HCT116 (cell line): ENCODE measurements around the gene CTXN3. TPM values are rescaled to one million over a fixed set of nuclear protein-coding genes. Genes with fewer than 3 reads are reported as not detected.

Source experiments
- ATAC-seq: fragments of 200-7000 bp; cut with Tn5 transposase; 2 replicates; pipeline ENCODE4 v1.9.1; 2020; ENCODE audit warnings: mild to moderate bottlenecking, moderate library complexity
- BruUV-seq: library from RNA; stranded (reverse); fragments of 400-500 nt; replicated peaks from 2 replicates; lab custom pipeline; 2021; lab: Mats Ljungman, UMichigan
- CTCF ChIA-PET: fragments of 300-600 bp; sonication (Branson Sonifier 250); formaldehyde crosslinking; loops from one replicate; lab custom pipeline; 2021; ENCODE audit warnings: antibody characterized with exemption; lab: Charles Lee
- POLR2A ChIA-PET: fragments of 300-600, 350-600 bp; sonication (Branson Sonifier 250); formaldehyde crosslinking; loops from one replicate; lab custom pipeline; 2021; ENCODE audit warnings: antibody characterized with exemption; lab: Charles Lee
- RAD21 ChIA-PET, 2 experiments: fragments of 300-600 bp; sonication (Branson Sonifier 250); formaldehyde crosslinking; loops; one replicate each; lab custom pipeline; 2023; ENCODE audit warnings: low total read pairs in 2 of 2; ENCODE audit not compliant: uncharacterized antibody in 2 of 2, unreplicated experiment in 2 of 2, low non-redundant PET in 1 of 2; lab: Charles Lee
- DNase-seq: peaks from one replicate; pipeline ENCODE4 v3.0.0-alpha.2; 2010; ENCODE audit warnings: low read depth, low spot score
- H2AFZ ChIP-seq: fragments of 200-600 bp; shearing (Covaris generic), sonication (generic); 2 replicates; pipeline ENCODE4 v1.6.1; 2017; ENCODE audit warnings: low read depth, mixed run types, mixed read lengths, antibody characterized with exemption, low read length; ENCODE audit not compliant: poor library complexity, severe bottlenecking
- H3K27ac ChIP-seq: 2 replicates; pipeline ENCODE4 v1.5.1; 2012; ENCODE audit warnings: low read depth, low read length
- H3K27me3 ChIP-seq: fragments of 200-600 bp; sonication (generic); 2 replicates; pipeline ENCODE4 v1.6.1; 2016; ENCODE audit warnings: mixed run types, low read length, mixed read lengths; ENCODE audit not compliant: insufficient read depth
- H3K36me3 ChIP-seq, 2 experiments: fragments of 200-500 bp in 1 of 2; fragments of 200-600 bp in 1 of 2; sonication (Bioruptor generic) in 1 of 2; sonication (generic) in 1 of 2; 2 replicates each; pipeline versions ENCODE4 v1.5.1 to v1.6.1; 2014 to 2016; ENCODE audit warnings: low read length in 2 of 2, inconsistent platforms in 1 of 2, mixed read lengths in 1 of 2, mixed run types in 1 of 2; ENCODE audit not compliant: insufficient read depth in 2 of 2, control insufficient read depth in 1 of 2
- H3K4me1 ChIP-seq, 2 experiments: fragments of 200-600 bp in 1 of 2; sonication (generic) in 1 of 2; 2 replicates each; pipeline versions ENCODE4 v1.5.1 to v1.6.1; 2012 to 2017; ENCODE audit warnings: low read length in 2 of 2, inconsistent platforms in 1 of 2, mild to moderate bottlenecking in 1 of 2, mixed read lengths in 1 of 2, mixed run types in 1 of 2, moderate library complexity in 1 of 2; ENCODE audit not compliant: insufficient read depth in 2 of 2, control insufficient read depth in 1 of 2
- H3K4me2 ChIP-seq: fragments of 200-600 bp; sonication (generic); 2 replicates; pipeline ENCODE4 v1.6.1; 2017; ENCODE audit warnings: mixed run types, low read length, mixed read lengths
- H3K4me3 ChIP-seq, 2 experiments: fragments of 200-600 bp in 1 of 2; sonication (generic) in 1 of 2; replicated peaks in 1 of 2; 2 replicates each; pipeline ENCODE4 v1.5.1; 2011 to 2016; ENCODE audit warnings: low read length in 2 of 2, control low read depth in 1 of 2, low read depth in 1 of 2, mild to moderate bottlenecking in 1 of 2, mixed read lengths in 1 of 2, mixed run types in 1 of 2
- H3K79me2 ChIP-seq: fragments of 200-600 bp; sonication (generic); 2 replicates; pipeline ENCODE4 v1.6.1; 2017; ENCODE audit warnings: mild to moderate bottlenecking, mixed run types, low read length, moderate library complexity, mixed read lengths; ENCODE audit not compliant: insufficient read depth
- H3K9ac ChIP-seq: fragments of 200-600 bp; sonication (generic); 2 replicates; pipeline ENCODE4 v1.6.1; 2016; ENCODE audit warnings: low read length, mixed read lengths
- H3K9me2 ChIP-seq: fragments of 200-600 bp; sonication (generic), shearing (Covaris generic); 2 replicates; pipeline ENCODE4 v1.6.1; 2017; ENCODE audit warnings: mixed run types, mild to moderate bottlenecking, moderate library complexity; ENCODE audit not compliant: insufficient read depth
- H3K9me3 ChIP-seq, 2 experiments: fragments of 200-500 bp in 1 of 2; fragments of 200-600 bp in 1 of 2; sonication (Bioruptor generic) in 1 of 2; sonication (generic) in 1 of 2; 2 replicates each; pipeline ENCODE4 v1.6.1; 2014 to 2017; ENCODE audit warnings: low read length in 2 of 2, mixed read lengths in 2 of 2, inconsistent platforms in 1 of 2, low read depth in 1 of 2, mild to moderate bottlenecking in 1 of 2, mixed run types in 1 of 2, moderate library complexity in 1 of 2; ENCODE audit not compliant: control insufficient read depth in 1 of 2, insufficient read depth in 1 of 2
- H4K20me1 ChIP-seq: fragments of 200-600 bp; sonication (generic), shearing (Covaris generic); 2 replicates; pipeline ENCODE4 v1.6.1; 2017; ENCODE audit warnings: mixed run types, mild to moderate bottlenecking, moderate library complexity; ENCODE audit not compliant: insufficient read depth
- EZH2phosphoT487 ChIP-seq: fragments of 200-600 bp; IDR thresholded peaks from 2 replicates; pipeline ENCODE4 v1.6.1; 2018; ENCODE audit warnings: antibody characterized with exemption, borderline replicate concordance
- FOSL1 ChIP-seq: IDR thresholded peaks from 2 replicates; pipeline ENCODE4 v1.6.1; 2012; ENCODE audit warnings: low read depth
- MAX ChIP-seq: IDR thresholded peaks from 2 replicates; pipeline ENCODE4 v1.6.1; 2012
- POLR2A ChIP-seq: IDR thresholded peaks from 2 replicates; pipeline ENCODE4 v1.7.0; 2011; ENCODE audit warnings: borderline replicate concordance; ENCODE audit not compliant: insufficient read depth, insufficient read length; ENCODE audit errors: extremely low read depth
- POLR2AphosphoS5 ChIP-seq: IDR thresholded peaks from 2 replicates; pipeline ENCODE4 v1.6.1; 2011; ENCODE audit warnings: mild to moderate bottlenecking, low read depth, low read length, moderate library complexity
- SIN3A ChIP-seq: IDR thresholded peaks from 2 replicates; pipeline ENCODE4 v1.6.1; 2012; ENCODE audit warnings: low read depth
- TCF7L2 ChIP-seq: IDR thresholded peaks from 2 replicates; pipeline ENCODE4 v1.7.0; 2011; ENCODE audit warnings: borderline replicate concordance, inconsistent platforms; ENCODE audit not compliant: insufficient read depth, insufficient read length; ENCODE audit errors: extremely low read depth
- ZNF274 ChIP-seq: fragments of 200-500 bp; sonication (Bioruptor generic); IDR thresholded peaks from 2 replicates; pipeline ENCODE4 v1.6.1; 2014; ENCODE audit warnings: mild to moderate bottlenecking, low read depth, low read length, inconsistent platforms
- intact Hi-C: fragments of 100-400 bp; cut with micrococcal nuclease; formaldehyde crosslinking; loops from 2 replicates; pipeline ENCODE4 v1.10.0; 2022
- total RNA-seq: library from RNA; stranded (reverse); gene quantifications from one replicate; pipeline ENCODE4 v1.2.1, GENCODE V29; 2021; ENCODE audit not compliant: unreplicated experiment
- TF ChIP-seq, protein P1 (sequence below): IDR thresholded peaks from 2 replicates; pipeline ENCODE4 v1.6.1; 2011; ENCODE audit warnings: mild to moderate bottlenecking, low read length, moderate library complexity; ENCODE audit not compliant: insufficient replicate concordance; ENCODE audit errors: extremely low read depth

The CTXN3 gene
- total RNA-seq, 1 experiment from 2014 or later = not detected

DNA sequence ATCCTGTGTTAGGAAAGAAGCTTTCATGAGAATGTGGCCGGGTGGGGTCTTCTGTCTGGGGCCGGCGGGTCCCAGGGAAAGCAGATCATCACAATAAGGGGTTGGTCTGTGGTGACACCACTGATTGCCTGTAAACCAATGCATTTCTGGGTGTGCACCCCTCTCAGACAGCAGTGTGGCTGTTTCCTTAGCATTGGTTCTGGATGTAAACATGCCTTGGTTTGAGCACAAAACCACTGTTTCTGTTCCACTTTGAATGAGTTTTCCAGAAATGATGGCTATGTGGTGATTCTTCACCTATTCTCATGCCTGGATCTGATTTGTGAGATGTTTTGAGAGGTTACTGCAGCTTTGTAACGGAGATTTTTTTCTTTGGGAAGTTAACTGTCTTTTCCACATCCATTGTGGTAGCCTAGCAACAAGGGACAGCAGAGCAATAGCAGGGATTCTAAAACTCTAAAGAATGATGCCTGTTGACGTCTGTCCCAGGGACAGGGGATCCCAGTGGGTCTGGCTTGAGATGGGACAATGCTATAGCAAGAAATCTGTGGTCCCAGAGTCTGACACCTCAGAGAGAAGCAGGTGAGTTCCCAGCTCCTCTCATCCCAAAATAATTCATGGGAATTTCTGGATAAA, 54.2 kb downstream of the CTXN3 start, which contains the start of gene CCDC192:
CCDC192 (plus strand) TSS at position 466 of the 636 bp plus-strand sequence; CDS start at position 521, 55 bp downstream.
- no peak within 1 kb of the TSS for H3K9ac ChIP-seq
- TF ChIP-seq SIN3A (no peak), TCF7L2 (no peak), ZNF274 (no peak), FOSL1 (no peak), POLR2AphosphoS5 (no peak), MAX (no peak), EZH2phosphoT487 (no peak), POLR2A (no peak)
- TF ChIP-seq, protein P1, sequence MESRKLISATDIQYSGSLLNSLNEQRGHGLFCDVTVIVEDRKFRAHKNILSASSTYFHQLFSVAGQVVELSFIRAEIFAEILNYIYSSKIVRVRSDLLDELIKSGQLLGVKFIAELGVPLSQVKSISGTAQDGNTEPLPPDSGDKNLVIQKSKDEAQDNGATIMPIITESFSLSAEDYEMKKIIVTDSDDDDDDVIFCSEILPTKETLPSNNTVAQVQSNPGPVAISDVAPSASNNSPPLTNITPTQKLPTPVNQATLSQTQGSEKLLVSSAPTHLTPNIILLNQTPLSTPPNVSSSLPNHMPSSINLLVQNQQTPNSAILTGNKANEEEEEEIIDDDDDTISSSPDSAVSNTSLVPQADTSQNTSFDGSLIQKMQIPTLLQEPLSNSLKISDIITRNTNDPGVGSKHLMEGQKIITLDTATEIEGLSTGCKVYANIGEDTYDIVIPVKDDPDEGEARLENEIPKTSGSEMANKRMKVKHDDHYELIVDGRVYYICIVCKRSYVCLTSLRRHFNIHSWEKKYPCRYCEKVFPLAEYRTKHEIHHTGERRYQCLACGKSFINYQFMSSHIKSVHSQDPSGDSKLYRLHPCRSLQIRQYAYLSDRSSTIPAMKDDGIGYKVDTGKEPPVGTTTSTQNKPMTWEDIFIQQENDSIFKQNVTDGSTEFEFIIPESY = no peak
- no peaks in the 10 kb centered on the region; the same call in 1 of the 2 replicates for H3K9me2 ChIP-seq
- ChIA-PET POLR2A (no interaction called here), CTCF (no interaction called here), RAD21 (no interaction called here)
- no peak within 1 kb of the TSS for H3K27ac ChIP-seq
- H2AFZ ChIP-seq = no peak within 1 kb of the TSS
- DNase-seq (no peak), ATAC-seq (no peak)
- no peaks in the 10 kb centered on the region for H3K79me2 ChIP-seq
- H3K9me3 ChIP-seq = no peaks in the 10 kb centered on the region
- peaks cover 11 to 18% of the 10 kb centered on the region in 2 experiments; a peak in 3 of 4 replicates for H3K4me1 ChIP-seq
- no peaks in the 10 kb centered on the region for H4K20me1 ChIP-seq
- no peak within 1 kb of the TSS for H3K4me2 ChIP-seq
- BruUV-seq = no TSS peak
- H3K27me3 ChIP-seq = no peaks in the 10 kb centered on the region
- H3K36me3 ChIP-seq = no peaks in the 10 kb centered on the region
- H3K4me3 ChIP-seq = no peak within 1 kb of the TSS
- intact Hi-C loops = no loop called here
